GM19467 (cell line): ENCODE results near the gene HAUS3.

Source experiments
- ATAC-seq: cut with Tn5 transposase; IDR thresholded peaks from one replicate; pipeline ENCODE4 v1.9.1; 2021; ENCODE audit warnings: mild to moderate bottlenecking, moderate library complexity; ENCODE audit not compliant: unreplicated experiment

Gene HAUS3

DNA sequence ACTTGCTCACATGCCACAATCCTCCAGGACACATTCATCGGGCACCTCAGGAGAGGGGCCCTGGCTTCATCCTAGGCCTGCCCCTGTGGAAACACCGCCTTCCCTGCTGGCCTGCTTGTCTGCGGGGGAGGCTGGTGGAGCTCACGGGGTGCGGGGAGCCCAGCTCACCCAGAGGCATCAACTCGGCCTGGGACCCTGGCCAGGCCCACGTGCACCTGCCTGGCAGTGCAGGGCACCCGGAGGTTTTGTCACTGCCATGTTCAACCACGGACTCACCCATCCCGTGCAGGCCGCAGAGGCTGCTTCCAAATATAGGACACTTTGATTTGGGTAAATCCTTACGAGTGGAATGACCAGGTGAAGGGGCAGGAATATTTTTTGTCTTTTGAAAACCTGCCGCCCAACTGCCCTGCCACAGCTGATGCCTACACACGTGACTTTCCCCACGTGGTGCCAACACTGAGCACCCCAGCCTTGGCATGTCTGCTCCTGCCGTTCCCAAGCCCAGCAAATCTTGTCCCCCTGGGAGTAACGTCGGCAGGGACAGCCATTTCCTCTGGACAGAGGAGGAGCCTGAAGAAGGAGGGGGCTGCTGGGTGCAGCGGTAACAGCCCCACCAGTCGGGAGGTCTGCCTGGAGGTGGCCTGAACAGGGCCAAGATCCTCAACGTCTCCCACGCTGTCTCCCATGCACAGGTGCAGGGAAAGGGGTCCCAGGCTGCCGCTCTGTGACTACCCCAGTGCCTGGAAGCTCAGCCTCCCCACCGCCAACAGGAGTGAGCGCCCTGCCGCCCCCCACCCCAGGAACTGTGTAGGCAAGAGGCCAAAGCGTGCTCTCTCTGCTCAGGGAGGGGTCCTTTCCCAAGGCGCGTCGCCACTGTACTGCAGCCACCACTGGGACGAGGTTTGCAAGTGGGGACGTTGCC, 11.5 kb upstream of the HAUS3 start:
- no peak for ATAC-seq

DNA sequence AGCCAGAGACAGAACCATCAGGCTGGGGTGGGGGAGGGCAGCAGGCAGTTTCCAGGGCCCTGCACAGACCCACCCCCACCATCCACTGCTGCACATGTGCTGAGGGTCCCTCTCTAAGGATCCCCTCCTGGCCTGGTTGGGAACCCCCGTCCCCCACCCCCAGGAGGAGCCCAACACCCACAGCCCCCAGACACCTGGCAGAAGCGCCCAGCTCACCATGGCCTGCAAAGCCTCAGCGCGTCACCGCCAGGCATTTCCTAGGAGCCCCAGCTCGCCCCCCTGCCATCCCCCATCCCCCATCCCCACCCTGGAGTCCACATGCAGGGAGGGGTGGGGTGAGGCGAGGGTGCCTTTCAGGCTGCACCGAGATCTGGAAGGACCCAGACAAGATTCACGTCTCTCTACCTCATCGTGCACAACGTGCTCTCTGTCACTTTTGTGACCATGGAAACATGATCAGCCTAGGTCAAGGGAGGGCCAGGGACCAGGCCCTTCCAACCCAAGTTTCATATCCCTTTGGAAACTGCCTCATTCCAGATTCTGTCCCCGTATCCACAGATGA, 10.7 kb upstream of the HAUS3 start:
- no peak for ATAC-seq

DNA sequence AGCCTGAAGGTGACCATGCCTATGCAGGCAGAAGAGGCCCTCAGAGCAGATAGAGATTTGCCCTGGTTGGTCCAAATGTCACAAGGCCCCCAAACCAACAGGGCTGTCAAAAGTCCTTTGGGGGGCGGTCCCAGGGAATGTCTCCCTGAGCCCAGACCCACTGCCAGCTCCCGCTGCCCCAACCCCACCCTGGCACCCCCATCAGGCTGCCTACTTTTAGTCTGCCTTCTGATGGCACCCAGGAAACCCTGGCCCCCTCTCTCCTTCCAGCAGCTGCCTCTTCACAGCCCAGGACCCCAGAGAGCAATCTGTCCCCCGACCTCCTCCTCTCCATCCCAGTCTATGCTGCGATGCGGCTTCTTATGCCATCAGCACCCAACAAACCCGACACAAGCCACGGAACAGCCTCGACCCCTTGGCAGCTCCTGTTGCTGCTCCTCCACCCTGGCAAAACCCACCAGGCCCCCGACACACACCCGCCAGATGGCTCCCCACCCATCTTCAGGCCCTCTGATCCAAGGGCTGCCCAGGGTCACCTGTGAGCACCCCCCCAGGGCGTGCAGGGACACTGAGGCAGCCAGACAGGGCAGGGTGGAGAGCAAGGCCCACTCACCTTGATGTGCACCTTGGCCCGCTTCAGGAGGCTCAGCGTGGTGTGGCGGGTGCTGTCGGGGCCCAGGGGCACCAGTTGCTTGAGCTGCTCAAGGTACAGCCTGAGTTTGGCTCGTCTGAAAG, 10.0 kb upstream of the HAUS3 start:
- ATAC-seq = no peak

DNA sequence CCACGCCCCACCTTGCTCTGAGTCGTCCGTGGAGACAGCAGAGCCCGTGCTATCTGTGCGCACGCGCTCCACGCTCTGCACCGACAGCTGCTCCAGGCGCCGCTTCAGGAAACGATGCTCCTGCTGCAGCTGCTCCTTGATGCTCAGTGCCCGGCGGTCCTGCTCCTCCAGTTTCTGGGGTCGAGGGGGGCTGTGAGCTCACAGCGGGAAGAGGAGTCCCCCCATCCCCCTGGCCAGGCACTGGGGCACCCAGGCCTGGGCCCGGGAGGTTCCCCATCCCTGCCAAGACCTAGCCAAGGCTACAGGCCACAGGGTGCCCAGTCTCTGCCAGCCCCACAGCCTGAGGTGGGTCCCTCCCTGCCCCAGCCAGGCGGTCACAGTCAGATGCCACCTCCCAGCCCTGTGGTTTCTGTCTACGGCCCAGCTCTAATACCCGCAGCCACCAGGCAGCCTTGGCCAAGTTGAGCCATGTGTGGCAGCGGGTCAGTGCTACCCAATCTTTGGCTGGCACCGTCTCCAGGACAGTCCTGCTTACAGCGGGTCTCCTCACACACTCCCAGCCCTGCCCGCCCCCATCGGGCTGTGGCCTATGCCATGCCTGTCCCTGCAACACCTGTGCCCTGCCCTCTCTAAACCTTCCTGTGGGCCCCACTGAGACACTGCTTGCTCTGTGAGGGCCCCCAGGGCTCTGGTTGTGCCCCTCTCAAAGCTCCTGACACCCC, 9.3 kb upstream of the HAUS3 start:
- ATAC-seq = no peak

DNA sequence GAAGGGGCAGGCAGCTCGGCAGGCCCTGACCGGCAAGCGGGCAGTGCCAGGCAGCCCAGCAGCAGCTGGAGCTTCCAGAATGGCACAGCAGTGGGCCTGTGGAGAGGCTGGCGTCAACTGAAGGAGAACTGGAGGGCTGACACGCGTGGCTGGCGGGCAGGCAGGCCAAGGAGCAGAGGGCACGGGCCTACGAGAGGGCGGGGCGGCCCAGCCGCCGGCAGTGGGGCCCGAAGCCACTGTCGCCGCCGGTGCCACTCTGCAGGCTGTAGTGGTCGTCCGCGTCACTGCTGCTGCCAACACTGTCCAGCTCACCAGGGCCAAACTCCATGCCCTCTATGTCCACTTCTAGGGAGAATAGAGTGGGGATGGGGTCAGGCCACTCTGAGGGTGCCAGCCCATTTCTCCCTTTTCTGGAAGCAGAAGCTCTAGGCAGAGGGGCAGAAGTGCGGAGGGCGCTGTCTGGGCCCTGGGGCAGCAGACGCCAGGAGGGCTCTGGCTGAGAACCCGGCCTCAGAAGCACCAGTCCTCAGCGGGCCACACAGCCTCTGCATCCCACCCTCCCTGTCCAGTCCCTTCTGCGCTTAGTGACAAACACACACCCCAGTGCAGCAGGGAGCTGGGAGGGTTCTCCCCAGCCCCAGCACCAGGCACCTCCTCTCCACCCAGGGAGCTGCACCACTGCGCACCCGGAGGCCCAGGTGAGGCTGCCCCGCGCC, 8.6 kb upstream of the HAUS3 start:
- ATAC-seq = no peak

DNA sequence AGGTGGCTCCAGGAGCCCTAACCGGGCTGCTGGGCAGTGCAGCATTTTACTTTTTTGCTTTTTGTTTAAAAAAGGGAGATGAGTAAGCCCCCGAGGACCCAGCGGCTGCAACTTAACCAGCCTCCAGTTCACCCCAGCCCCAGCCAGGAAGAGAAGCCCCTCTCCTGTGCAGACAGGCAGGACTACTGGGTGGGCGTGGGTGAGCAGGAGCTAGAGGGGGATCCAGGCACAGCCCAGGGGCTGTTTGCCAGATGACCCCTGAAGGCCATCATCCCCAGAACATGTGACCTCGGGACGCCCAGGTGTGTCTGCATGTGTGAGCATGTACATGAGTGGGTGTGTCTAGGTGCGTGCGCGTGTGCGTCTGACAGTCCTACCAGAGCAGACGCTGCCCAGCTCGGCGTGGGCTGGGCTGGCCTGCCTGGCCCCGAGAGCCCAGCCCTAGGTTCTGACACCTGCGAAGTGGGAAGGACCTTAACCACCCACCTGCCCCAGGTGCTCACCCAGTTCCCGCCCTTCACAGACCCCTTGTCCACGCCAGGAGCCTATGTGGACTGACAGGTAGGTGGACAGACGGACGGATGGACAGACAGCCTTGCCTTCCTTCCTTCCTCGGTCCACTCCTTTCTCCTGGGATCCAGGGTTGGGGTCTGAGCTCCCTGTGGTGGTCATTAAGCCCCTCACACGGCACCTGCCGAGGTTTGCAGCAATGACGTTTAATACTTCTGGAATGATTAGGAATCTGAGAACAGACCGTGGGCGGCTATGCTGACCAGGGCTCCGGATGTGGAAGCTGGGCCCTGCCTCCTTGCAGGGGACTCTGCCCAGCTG, 7.8 kb upstream of the HAUS3 start:
- no peak for ATAC-seq

DNA sequence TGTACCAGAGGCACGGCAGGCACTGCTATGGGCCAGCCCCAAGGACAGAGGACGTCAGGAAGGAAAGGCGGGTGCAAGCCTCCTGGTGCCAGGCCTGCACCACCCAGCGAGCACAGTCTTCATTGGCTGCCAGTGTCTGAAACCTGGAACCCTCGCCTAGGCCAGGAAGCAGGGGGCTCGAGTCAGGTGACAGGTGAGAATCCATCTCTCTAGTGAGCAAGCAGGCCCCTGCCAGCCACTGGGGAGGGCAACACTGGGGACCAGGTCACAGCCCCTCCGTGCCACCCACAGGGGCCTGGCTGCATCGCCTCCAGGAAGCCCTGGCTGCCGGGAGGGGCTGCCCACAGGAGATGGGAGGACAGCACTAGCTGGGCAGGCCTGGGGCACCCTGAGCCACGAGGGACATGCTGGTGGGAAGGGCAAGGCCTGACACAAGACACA, 6.9 kb upstream of the HAUS3 start:
- no peak for ATAC-seq

DNA sequence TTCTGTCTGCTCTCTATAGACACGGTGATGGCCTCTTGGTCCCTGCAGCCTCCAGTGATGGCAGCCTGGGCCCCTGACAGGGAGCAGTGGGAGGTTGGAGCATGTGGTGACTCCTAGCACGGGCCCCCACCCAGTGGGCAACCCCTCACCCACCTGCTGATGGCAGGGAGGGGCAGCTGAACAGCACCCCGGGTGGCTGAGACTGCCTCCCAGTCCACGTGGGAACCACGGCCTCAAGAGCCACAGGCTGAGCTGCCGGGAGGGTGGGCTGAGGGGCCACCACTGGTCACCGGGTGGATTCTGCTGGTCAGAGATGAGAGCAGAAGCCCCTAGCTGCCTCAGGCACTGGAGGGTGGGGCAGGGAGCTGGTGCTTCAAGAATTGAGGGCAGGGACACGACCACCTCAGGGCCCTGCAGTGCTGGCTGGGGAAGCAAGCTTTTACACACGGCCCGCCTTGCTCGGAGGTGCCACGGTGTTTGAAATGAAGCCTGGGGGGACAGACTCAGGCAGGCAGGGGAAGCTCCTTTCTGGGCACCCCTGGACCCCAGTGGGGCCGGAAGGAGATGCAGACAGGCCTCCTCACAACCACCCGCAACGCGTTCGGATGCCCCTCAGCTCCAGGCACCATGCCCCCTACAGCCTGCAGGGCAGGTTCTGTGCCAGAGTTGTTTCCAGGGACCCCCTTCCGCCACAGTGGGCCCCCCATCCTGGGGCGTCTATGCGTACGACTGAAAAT, 6.3 kb upstream of the HAUS3 start:
- ATAC-seq = no peak

DNA sequence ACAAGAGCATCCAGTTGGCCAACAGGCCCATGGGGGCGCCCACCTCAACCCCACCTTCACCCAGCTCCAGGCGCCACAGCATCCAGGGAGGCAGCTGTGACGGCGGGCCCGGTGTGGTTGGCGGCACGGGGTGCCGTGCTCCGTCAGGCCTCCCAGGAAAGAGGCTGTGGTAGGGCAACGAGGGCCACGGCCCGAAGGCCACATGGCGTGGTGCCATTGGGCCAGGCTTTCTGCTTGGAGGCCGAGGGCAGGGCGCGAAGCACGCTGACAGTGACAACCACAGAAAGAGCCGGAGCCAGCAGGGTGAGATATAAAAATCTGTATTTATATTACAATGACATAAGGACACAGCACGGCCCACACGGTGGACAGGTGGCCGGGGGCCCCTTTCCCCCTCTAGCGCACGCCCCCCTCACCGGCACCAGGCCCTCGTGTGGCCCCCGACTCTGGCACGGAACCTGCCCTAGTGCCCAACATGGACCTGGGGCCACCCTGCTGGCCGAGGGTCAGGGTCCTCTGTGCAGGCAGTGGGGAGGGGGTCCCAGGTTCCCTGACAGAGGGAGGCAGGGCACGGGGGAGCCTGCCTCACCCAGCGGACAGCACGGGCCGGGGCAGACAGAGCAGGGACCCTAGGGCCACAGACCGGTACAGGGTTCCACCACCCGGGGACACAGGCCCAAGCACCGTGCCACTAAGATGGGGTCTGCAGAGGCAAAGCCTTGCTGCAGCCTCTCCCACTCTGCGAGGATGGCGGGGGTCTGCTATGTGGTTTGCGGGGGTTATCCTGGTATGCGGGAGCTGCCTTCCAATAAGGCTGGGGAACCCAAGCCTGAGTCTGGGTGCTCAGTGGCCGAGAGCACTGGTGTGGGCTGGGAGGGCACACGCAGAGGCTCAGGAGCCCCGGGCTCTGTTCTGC, 5.5 kb upstream of the HAUS3 start:
- ATAC-seq = no peak

DNA sequence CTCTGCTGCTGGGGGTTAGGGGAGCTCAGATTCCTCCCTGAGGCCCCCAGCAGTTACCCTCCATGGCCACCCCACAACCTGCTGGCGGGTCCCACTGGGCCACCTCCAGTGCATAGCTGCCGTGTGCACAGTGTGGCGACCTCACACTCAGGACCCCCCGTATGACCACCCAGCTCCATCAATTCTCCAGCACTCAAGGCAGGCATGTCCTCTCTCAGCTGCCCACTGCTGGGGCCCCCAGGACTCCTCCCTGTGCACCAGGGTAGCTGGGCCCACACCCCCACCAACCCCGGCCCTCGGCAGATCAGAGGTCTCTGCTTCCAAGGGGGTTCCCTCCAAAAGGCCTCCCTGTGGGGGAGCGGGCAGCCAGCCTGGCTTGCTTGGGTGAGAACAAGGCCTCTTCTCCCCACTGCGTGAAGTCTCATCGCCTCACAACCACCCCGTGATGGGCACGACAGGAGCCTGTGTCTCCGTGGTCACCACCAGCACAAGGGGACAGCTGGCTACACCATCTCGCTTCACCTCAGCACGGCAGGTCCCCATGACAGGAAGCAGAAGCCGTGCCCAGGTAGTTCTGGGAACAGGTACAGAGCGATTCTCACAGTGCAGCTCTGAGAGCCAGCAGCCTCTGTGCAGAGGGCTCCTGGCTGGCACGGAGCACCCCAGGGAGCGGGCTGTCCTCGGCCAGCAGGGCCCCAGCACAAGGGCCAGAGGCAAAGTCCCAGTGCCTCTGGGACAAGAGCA, 4.6 kb upstream of the HAUS3 start:
- no peak for ATAC-seq

DNA sequence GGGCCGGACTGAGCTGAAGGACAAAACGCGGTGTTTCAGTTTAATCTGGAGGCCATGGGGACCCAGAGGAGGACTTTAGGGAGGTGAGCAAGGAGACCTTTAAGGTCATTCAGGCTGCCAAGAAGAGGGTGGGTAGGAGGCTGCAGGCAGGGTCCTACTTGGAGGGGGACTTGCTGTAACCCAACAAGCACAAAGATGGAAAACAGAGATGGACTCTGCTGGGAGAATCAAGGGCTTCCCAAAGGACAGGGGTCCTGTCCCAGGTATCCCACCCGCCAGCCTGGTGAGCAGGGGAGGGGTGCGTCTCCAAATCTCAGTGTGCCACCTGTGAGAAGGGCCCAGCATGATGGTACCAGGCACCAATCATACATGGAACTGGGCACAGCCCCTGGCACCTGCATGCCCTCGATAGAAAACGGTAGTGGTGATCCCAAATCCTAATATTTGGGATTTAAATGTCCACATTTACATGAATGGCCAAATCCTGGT, 3.9 kb upstream of the HAUS3 start:
- no peak for ATAC-seq

DNA sequence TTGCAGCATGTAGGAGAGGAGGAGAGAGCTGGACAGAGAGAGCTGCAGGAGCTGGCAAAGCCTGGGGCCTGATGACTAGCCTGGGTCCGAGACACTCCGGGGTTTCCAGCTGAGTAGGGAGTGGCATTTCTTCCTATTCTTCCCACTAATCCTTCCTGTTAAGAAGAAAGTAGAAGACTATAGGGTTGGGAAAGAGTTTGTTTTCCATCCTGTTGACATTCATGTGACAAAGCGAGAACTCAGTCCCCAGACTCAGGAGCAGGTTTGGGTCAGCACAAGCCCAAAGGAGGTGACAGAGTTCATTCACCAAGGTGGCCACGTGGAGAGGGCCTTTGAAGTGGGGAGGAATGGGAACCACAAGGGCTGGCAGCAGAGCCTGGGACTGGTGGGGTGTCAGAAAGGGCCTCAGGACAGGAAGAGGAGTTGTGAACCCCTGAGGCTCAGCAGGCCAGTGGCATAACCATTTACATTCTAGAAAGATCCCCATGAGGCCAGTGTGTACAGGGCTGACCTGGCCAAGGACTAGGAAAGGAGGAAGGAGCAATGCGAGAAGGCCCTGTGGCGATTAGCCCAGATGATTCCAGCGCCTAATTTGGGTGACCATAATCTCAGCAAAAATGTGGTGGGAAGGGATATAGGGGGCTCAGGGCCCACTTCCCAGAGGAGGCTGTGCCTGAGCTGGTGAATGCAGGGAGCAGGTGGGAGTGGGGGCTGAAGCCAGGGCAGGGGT, 3.3 kb upstream of the HAUS3 start:
- no peak for ATAC-seq

DNA sequence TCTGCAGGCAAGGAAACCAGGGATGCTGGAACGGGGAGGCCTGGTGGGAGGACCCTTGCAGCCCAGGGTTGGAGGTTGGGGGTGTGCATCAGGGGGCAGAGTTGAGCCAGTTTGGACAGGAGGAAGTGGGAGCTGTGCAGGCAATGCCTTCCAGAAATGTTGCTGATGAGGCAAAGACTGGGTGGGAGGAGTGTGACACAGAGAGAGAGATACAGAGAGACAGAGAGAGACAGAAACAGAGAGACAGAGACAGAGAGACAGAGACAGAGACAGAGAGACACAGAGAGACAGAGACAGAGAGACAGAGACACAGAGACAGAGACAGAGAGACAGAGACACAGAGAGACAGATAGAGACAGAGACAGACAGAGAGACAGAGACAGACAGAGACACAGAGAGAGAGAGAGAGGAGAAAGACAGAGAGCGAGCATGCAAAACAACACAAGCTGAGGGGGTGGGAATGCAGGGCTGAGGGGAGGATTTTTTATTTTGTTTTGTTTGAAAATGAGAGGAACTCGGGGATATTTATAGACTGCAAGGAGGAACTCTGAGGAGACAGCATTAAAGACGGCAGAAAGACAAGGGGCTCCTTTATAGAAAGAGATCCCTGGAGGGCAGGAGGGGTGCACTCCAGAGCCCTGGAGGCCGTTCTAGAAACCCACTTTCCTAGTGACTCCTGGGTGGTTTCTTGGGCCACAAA, 1.9 kb upstream of the HAUS3 start:
- ATAC-seq = no peak

DNA sequence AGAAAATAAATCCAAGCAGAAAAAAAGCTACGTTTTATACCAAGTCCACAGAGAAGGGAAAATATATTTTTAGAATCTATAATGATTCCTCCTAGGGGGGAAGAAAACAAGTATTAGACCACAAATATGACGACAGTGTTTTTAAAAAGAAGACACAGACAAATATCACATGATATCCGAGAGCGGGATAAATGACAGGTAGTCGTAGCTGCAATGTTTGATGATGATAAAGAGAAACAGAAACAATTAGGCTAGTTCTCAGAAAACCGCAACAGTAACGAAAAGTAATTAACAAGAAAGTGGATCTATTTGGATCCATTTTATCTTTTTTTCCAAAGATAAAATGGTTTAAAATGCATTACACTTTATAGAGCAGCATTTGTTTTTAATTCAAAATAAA, 918 bp downstream of the HAUS3 start:
- ATAC-seq = no peak

DNA sequence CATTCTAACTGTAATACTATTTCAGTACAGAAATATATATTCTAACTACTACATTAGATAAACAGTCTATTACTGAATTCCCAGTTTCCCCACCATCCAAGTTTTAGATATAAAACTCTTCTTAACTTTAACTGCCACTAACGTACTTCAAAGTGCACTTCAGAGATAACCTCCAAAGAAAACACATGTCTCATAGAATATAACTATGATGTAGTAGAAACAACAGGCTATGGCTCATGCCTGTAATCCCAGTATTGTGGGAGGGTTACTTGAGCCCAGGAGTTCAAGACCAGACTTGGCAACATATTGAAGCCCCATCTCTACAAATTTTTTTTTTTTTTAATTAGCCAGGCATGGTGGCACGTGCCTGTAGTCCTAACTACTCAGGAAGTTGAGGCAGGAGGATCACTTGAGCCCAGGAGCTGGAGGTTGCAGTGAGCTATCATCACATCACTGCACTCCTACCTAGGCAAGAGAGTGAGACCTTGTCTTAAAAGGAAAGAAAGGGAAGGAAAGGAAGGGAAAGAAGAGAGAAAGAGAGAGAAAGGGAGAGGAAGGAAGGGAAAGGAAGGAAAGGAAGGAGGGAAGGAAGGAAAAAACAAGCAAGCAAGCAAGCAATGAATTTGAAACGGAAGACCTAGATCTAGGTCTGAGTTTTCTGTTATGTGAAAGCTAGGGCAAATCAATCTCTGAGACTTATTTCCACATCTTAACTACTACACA, 4.8 kb downstream of the HAUS3 start:
- no peak for ATAC-seq
